ENCODE measurements around the gene TMC5. TPM values are rescaled to one million over a fixed set of nuclear protein-coding genes. Genes with fewer than 3 reads are reported as not detected.

TMC5 gene
- total RNA-seq, 2 donors from 2014 or later = 1.3 to 2.2 TPM

DNA sequence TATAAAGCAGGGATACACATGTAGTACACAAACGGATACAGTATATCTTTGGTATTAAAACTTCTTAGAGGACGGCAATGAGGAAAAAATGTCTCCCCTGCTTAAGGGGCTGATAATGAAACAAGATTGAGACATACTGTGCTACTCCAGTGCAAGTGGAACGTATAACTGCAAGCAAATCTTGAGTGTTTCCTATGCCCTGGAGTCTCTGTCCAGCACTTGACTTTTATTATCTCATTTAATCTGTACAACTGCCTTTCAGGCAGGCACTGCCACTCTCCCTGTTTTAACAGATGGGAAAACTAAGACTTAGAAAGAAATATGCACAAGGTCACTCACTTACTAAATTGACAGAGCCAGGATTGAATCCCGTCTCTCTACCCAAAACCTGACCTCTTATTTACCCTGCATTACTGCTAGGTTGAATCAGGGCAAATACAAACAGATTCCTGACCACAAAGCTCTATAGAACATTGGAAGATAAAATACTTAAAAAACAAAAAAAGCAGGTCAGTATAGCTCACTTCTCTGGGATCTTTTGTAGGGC is 28.7 kb downstream of the TMC5 start:
- no peaks in the 10 kb centered on the region for H3K4me1 Mint-ChIP-seq
- no peaks in the 10 kb centered on the region for H3K36me3 Mint-ChIP-seq (ENCODE audit: low read depth)
- H3K4me3 ChIP-seq (ENCODE audit: low read length) = no peak overlapping the region
- no peak overlapping the region for H3K27ac ChIP-seq (ENCODE audit: low read depth, low read length)
- TF ChIP-seq, protein P1, sequence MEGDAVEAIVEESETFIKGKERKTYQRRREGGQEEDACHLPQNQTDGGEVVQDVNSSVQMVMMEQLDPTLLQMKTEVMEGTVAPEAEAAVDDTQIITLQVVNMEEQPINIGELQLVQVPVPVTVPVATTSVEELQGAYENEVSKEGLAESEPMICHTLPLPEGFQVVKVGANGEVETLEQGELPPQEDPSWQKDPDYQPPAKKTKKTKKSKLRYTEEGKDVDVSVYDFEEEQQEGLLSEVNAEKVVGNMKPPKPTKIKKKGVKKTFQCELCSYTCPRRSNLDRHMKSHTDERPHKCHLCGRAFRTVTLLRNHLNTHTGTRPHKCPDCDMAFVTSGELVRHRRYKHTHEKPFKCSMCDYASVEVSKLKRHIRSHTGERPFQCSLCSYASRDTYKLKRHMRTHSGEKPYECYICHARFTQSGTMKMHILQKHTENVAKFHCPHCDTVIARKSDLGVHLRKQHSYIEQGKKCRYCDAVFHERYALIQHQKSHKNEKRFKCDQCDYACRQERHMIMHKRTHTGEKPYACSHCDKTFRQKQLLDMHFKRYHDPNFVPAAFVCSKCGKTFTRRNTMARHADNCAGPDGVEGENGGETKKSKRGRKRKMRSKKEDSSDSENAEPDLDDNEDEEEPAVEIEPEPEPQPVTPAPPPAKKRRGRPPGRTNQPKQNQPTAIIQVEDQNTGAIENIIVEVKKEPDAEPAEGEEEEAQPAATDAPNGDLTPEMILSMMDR (conservative IDR thresholded peaks at IDR 0.05) = no peak
- no peaks in the 10 kb centered on the region for H3K9me3 Mint-ChIP-seq
- H3K27me3 Mint-ChIP-seq (ENCODE audit: insufficient read depth) = no peaks in the 10 kb centered on the region
- H3K9me3 ChIP-seq (ENCODE audit: control insufficient read depth, low read length) = peaks cover 5% of the 10 kb centered on the region
- H3K27ac Mint-ChIP-seq = no peak overlapping the region
- WGBS, 2 experiments (ENCODE audit: insufficient coverage in 1 of 2, insufficient read length in 1 of 2) = 87 to 91% methylated on average over 3 to 4 of the region's 4 CpGs
- H3K27me3 ChIP-seq (ENCODE audit: control insufficient read depth, insufficient read depth, low read length, poor library complexity, severe bottlenecking) = no peaks in the 10 kb centered on the region
- no peaks in the 10 kb centered on the region for H3K36me3 ChIP-seq (ENCODE audit: control insufficient read depth, insufficient read depth, low read length)
- H3K4me3 Mint-ChIP-seq = no peak overlapping the region
- no peak overlapping the region for H3K9ac ChIP-seq (ENCODE audit: extremely low read depth, low read length, poor library complexity, severe bottlenecking)
- DNase-seq = no peak
- H3K4me1 ChIP-seq (ENCODE audit: control insufficient read depth, insufficient read depth, low read length) = no peaks in the 10 kb centered on the region

DNA sequence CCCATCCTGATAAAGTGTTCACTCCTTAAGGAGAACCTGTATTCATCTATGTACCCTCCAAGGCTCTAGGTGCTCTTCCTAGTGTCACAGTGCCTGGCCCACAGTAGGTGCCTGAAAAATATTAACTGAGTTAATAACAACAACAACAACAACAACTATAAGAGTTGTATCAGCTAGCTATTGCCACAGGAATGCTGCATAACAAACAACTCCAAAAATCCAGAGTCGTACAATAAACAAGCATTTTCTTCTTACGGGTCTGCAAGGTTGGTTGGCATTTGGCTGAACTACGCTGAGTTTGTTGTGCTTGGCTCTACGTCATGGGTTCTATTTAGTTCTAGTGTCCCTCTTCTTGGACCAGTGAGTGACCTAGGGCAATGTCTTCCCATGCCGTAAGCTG is 29.2 kb downstream of the TMC5 start:
- TF ChIP-seq, protein P1 (conservative IDR thresholded peaks at IDR 0.05) = no peak
- DNase-seq = no peak
- no peaks in the 10 kb centered on the region for H3K36me3 Mint-ChIP-seq (ENCODE audit: low read depth)
- H3K4me1 Mint-ChIP-seq = no peaks in the 10 kb centered on the region
- H3K4me3 Mint-ChIP-seq = no peak overlapping the region
- Histone ChIP-seq H3K4me1 (ENCODE audit: control insufficient read depth, insufficient read depth, low read length) (no peaks in the 10 kb centered on the region), H3K4me3 (ENCODE audit: low read length) (no peak overlapping the region), H3K27ac (ENCODE audit: low read depth, low read length) (no peak overlapping the region), H3K27me3 (ENCODE audit: control insufficient read depth, insufficient read depth, low read length, poor library complexity, severe bottlenecking) (no peaks in the 10 kb centered on the region), H3K9ac (ENCODE audit: extremely low read depth, low read length, poor library complexity, severe bottlenecking) (no peak overlapping the region), H3K36me3 (ENCODE audit: control insufficient read depth, insufficient read depth, low read length) (no peaks in the 10 kb centered on the region), H3K9me3 (ENCODE audit: control insufficient read depth, low read length) (peaks cover 5% of the 10 kb centered on the region)
- 90 to 95% methylated on average over 4 to 5 of the region's 5 CpGs for WGBS, 2 experiments (ENCODE audit: insufficient coverage in 1 of 2, insufficient read length in 1 of 2)
- H3K27ac Mint-ChIP-seq = no peak overlapping the region
- H3K27me3 Mint-ChIP-seq (ENCODE audit: insufficient read depth) = no peaks in the 10 kb centered on the region
- H3K9me3 Mint-ChIP-seq = no peaks in the 10 kb centered on the region

DNA sequence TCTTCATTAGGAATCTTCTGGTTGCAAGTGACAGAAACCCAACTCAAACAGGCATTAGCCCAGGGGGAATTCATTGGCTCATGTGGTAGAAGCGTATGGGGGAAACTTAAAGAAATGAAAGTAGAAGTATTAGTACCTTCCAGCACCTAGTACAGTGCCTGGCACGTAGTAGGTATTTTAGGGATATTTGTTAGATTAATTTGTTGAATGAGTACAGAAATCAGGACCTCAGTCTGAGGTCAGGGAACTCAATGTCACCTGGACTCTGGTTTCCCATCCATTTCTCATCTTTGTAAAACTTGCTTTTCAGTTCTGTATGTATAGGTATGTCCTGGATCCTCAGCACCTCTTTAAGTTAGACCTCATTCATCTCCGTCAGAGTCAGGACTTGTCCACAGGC is 32.5 kb downstream of the TMC5 start:
- H3K27ac Mint-ChIP-seq = no peak overlapping the region
- no peaks in the 10 kb centered on the region for H3K4me1 ChIP-seq (ENCODE audit: control insufficient read depth, insufficient read depth, low read length)
- DNase-seq = no peak
- peaks cover 5% of the 10 kb centered on the region for H3K9me3 ChIP-seq (ENCODE audit: control insufficient read depth, low read length)
- H3K4me3 Mint-ChIP-seq = no peak overlapping the region
- H3K36me3 ChIP-seq (ENCODE audit: control insufficient read depth, insufficient read depth, low read length) = no peaks in the 10 kb centered on the region
- no peaks in the 10 kb centered on the region for H3K9me3 Mint-ChIP-seq
- no peaks in the 10 kb centered on the region for H3K36me3 Mint-ChIP-seq (ENCODE audit: low read depth)
- H3K9ac ChIP-seq (ENCODE audit: extremely low read depth, low read length, poor library complexity, severe bottlenecking) = no peak overlapping the region
- H3K27me3 Mint-ChIP-seq (ENCODE audit: insufficient read depth) = no peaks in the 10 kb centered on the region
- no peaks in the 10 kb centered on the region for H3K27me3 ChIP-seq (ENCODE audit: control insufficient read depth, insufficient read depth, low read length, poor library complexity, severe bottlenecking)
- H3K4me3 ChIP-seq (ENCODE audit: low read length) = no peak overlapping the region
- no peaks in the 10 kb centered on the region for H3K4me1 Mint-ChIP-seq
- WGBS, 2 experiments (ENCODE audit: insufficient coverage in 1 of 2, insufficient read length in 1 of 2) = 86 to 100% methylated on average over 2 to 3 of the region's 3 CpGs
- TF ChIP-seq, protein P1 (conservative IDR thresholded peaks at IDR 0.05) = no peak
- no peak overlapping the region for H3K27ac ChIP-seq (ENCODE audit: low read depth, low read length)

Data from endodermal cell (in vitro differentiated cells).